WTC11 (cell line): ENCODE data around the gene CATSPERB. TPM values are rescaled to one million over a fixed set of nuclear protein-coding genes. Genes with fewer than 3 reads are reported as not detected.

Source experiments
- ATAC-seq: fragments of 200-7000 bp; cut with Tn5 transposase; 2 replicates; pipeline ENCODE4 v1.10.0; 2021; ENCODE audit warnings: mild to moderate bottlenecking, moderate library complexity
- CTCF ChIA-PET: fragments of 300-600 bp; sonication (Branson Sonifier 250); formaldehyde crosslinking; loops from one replicate; lab custom pipeline; 2021; ENCODE audit warnings: antibody characterized with exemption; lab: Charles Lee
- POLR2A ChIA-PET: fragments of 350-600 bp; sonication (Branson Sonifier 250); formaldehyde crosslinking; loops from one replicate; lab custom pipeline; 2021; ENCODE audit warnings: antibody characterized with exemption; lab: Charles Lee
- DNase-seq: peaks from one replicate; pipeline ENCODE4 v3.0.0; 2021; ENCODE audit warnings: low spot score
- H3K27ac Mint-ChIP-seq: 2 replicates; pipeline ENCODE4 v1.8.0; 2021; ENCODE audit warnings: mixed read lengths
- H3K27me3 Mint-ChIP-seq: 2 replicates; pipeline ENCODE4 v1.8.0; 2021; ENCODE audit warnings: low read depth, mild to moderate bottlenecking, moderate library complexity, mixed read lengths
- H3K36me3 Mint-ChIP-seq: 2 replicates; pipeline ENCODE4 v1.8.0; 2021; ENCODE audit warnings: mixed read lengths
- H3K4me1 Mint-ChIP-seq: 2 replicates; pipeline ENCODE4 v1.8.0; 2022; ENCODE audit warnings: mixed read lengths
- H3K4me3 Mint-ChIP-seq: 2 replicates; pipeline ENCODE4 v1.8.0; 2021; ENCODE audit warnings: mild to moderate bottlenecking, moderate library complexity, mixed read lengths
- H3K9me3 Mint-ChIP-seq: 2 replicates; pipeline ENCODE4 v1.8.0; 2021; ENCODE audit warnings: mixed read lengths
- CREB1 ChIP-seq: sonication (generic); formaldehyde crosslinking; IDR thresholded peaks from 2 replicates; pipeline ENCODE4 v1.8.0; 2023; ENCODE audit warnings: mild to moderate bottlenecking, missing genetic modification reagents
- E2F4 ChIP-seq: sonication (generic); formaldehyde crosslinking; IDR thresholded peaks from 2 replicates; pipeline ENCODE4 v1.8.1; 2022; ENCODE audit warnings: low read depth, mild to moderate bottlenecking, moderate library complexity, missing genetic modification reagents, borderline replicate concordance
- ETV6 ChIP-seq: sonication (generic); formaldehyde crosslinking; IDR thresholded peaks from 2 replicates; pipeline ENCODE4 v1.8.1; 2022; ENCODE audit warnings: mild to moderate bottlenecking, missing genetic modification reagents
- FOXP1 ChIP-seq: sonication (generic); formaldehyde crosslinking; IDR thresholded peaks from 2 replicates; pipeline ENCODE4 v1.8.0; 2022; ENCODE audit warnings: missing genetic modification reagents, mild to moderate bottlenecking, moderate library complexity, borderline replicate concordance
- HMGA2 ChIP-seq: fragments of 250-450 bp; sonication (Bioruptor Pico); IDR thresholded peaks from 2 replicates; pipeline ENCODE4 v1.4.0; 2021; ENCODE audit warnings: mild to moderate bottlenecking, moderate library complexity
- KAT7 ChIP-seq: sonication (generic); formaldehyde crosslinking; IDR thresholded peaks from 2 replicates; pipeline ENCODE4 v1.8.1; 2023; ENCODE audit warnings: missing genetic modification reagents, mild to moderate bottlenecking, borderline replicate concordance
- NFATC4 ChIP-seq: fragments of 250-450 bp; sonication (Bioruptor Pico); IDR thresholded peaks from 2 replicates; pipeline ENCODE4 v1.9.0; 2021; ENCODE audit warnings: mild to moderate bottlenecking
- NFYB ChIP-seq: sonication (generic); formaldehyde crosslinking; conservative IDR thresholded peaks from 2 replicates; pipeline ENCODE4 v1.8.0; 2022; ENCODE audit warnings: low read depth, missing genetic modification reagents
- PREB ChIP-seq: sonication (generic); formaldehyde crosslinking; IDR thresholded peaks from 2 replicates; pipeline ENCODE4 v1.8.1; 2022; ENCODE audit warnings: mild to moderate bottlenecking, missing genetic modification reagents, moderate library complexity, borderline replicate concordance
- RORB ChIP-seq: fragments of 250-450 bp; sonication (Bioruptor Pico); IDR thresholded peaks from 2 replicates; pipeline ENCODE4 v1.9.0; 2021; ENCODE audit warnings: mild to moderate bottlenecking
- SMAD3 ChIP-seq: sonication (generic); formaldehyde crosslinking; IDR thresholded peaks from 2 replicates; pipeline ENCODE4 v1.8.0; 2022; ENCODE audit warnings: missing genetic modification reagents, mild to moderate bottlenecking, borderline replicate concordance
- TCF7 ChIP-seq: sonication (generic); formaldehyde crosslinking; IDR thresholded peaks from 2 replicates; pipeline ENCODE4 v1.8.0; 2022; ENCODE audit warnings: mild to moderate bottlenecking, low read depth, missing genetic modification reagents, moderate library complexity
- ZBTB21 ChIP-seq: sonication (generic); formaldehyde crosslinking; IDR thresholded peaks from 2 replicates; pipeline ENCODE4 v1.8.1; 2023; ENCODE audit warnings: mild to moderate bottlenecking, missing genetic modification reagents, borderline replicate concordance
- ZNF263 ChIP-seq: sonication (generic); formaldehyde crosslinking; IDR thresholded peaks from 2 replicates; pipeline ENCODE4 v1.8.1; 2022; ENCODE audit warnings: low read depth, mild to moderate bottlenecking, moderate library complexity, missing genetic modification reagents
- total RNA-seq: library from RNA; stranded (reverse); gene quantifications from 3 replicates; pipeline ENCODE4 v1.2.3, GENCODE V29; 2021
- TF ChIP-seq, protein P1 (sequence below): fragments of 250-450 bp; sonication (Bioruptor Pico); IDR thresholded peaks from 2 replicates; pipeline ENCODE4 v1.9.0; 2021; ENCODE audit warnings: mild to moderate bottlenecking, borderline replicate concordance
- TF ChIP-seq, protein P2 (sequence below): sonication (generic); formaldehyde crosslinking; IDR thresholded peaks from 2 replicates; pipeline ENCODE4 v1.8.0; 2023; ENCODE audit warnings: missing genetic modification reagents
- TF ChIP-seq, protein P3 (sequence below): sonication (generic); formaldehyde crosslinking; IDR thresholded peaks from 2 replicates; pipeline ENCODE4 v1.8.1; 2023; ENCODE audit warnings: mild to moderate bottlenecking, missing genetic modification reagents, moderate library complexity
- TF ChIP-seq, protein P4 (sequence below): sonication (generic); formaldehyde crosslinking; IDR thresholded peaks from 2 replicates; pipeline ENCODE4 v1.8.0; 2022; ENCODE audit warnings: mild to moderate bottlenecking, missing genetic modification reagents
- TF ChIP-seq, protein P5 (sequence below): fragments of 250-450 bp; sonication (Bioruptor Pico); conservative IDR thresholded peaks from 2 replicates; pipeline ENCODE4 v1.9.0; 2021; ENCODE audit warnings: mild to moderate bottlenecking
- TF ChIP-seq, protein P6 (sequence below): sonication (generic); formaldehyde crosslinking; IDR thresholded peaks from 2 replicates; pipeline ENCODE4 v1.8.0; 2022; ENCODE audit warnings: mild to moderate bottlenecking, missing genetic modification reagents

Gene CATSPERB
- total RNA-seq, 1 experiment from 2014 or later = 0.11 TPM

- DNase-seq (no peak), ATAC-seq (no peak)
- Mint-ChIP-seq H3K27me3 (no peaks in the 10 kb centered on the region; the same call in 1 of the 2 replicates), H3K36me3 (no peaks in the 10 kb centered on the region), H3K27ac (no peak overlapping the region), H3K4me3 (no peak overlapping the region), H3K9me3 (peaks cover 5% of the 10 kb centered on the region; the same call in 1 of the 2 replicates), H3K4me1 (peaks cover 6% of the 10 kb centered on the region)
- ChIA-PET CTCF (interaction anchor here (2.3 kb wide), 1 partner anchor 263 kb away, joined by 10 read pairs; no protein-coding TSS in a partner anchor), POLR2A (interaction anchor here (1.0 kb wide), 1 partner anchor 264 kb away, joined by 3 read pairs; no protein-coding TSS in a partner anchor)
- TF ChIP-seq RORB (CRISPR knock-in tag) (no peak), PREB (CRISPR knock-in tag) (no peak), KAT7 (CRISPR knock-in tag) (no peak), NFYB (CRISPR knock-in tag) (no peak), SMAD3 (CRISPR knock-in tag) (no peak), ZBTB21 (no peak)
- TF ChIP-seq, protein P1, sequence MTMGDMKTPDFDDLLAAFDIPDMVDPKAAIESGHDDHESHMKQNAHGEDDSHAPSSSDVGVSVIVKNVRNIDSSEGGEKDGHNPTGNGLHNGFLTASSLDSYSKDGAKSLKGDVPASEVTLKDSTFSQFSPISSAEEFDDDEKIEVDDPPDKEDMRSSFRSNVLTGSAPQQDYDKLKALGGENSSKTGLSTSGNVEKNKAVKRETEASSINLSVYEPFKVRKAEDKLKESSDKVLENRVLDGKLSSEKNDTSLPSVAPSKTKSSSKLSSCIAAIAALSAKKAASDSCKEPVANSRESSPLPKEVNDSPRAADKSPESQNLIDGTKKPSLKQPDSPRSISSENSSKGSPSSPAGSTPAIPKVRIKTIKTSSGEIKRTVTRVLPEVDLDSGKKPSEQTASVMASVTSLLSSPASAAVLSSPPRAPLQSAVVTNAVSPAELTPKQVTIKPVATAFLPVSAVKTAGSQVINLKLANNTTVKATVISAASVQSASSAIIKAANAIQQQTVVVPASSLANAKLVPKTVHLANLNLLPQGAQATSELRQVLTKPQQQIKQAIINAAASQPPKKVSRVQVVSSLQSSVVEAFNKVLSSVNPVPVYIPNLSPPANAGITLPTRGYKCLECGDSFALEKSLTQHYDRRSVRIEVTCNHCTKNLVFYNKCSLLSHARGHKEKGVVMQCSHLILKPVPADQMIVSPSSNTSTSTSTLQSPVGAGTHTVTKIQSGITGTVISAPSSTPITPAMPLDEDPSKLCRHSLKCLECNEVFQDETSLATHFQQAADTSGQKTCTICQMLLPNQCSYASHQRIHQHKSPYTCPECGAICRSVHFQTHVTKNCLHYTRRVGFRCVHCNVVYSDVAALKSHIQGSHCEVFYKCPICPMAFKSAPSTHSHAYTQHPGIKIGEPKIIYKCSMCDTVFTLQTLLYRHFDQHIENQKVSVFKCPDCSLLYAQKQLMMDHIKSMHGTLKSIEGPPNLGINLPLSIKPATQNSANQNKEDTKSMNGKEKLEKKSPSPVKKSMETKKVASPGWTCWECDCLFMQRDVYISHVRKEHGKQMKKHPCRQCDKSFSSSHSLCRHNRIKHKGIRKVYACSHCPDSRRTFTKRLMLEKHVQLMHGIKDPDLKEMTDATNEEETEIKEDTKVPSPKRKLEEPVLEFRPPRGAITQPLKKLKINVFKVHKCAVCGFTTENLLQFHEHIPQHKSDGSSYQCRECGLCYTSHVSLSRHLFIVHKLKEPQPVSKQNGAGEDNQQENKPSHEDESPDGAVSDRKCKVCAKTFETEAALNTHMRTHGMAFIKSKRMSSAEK = no peak
- TF ChIP-seq, protein P2, sequence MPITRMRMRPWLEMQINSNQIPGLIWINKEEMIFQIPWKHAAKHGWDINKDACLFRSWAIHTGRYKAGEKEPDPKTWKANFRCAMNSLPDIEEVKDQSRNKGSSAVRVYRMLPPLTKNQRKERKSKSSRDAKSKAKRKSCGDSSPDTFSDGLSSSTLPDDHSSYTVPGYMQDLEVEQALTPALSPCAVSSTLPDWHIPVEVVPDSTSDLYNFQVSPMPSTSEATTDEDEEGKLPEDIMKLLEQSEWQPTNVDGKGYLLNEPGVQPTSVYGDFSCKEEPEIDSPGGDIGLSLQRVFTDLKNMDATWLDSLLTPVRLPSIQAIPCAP = no peak
- TF ChIP-seq, protein P3, sequence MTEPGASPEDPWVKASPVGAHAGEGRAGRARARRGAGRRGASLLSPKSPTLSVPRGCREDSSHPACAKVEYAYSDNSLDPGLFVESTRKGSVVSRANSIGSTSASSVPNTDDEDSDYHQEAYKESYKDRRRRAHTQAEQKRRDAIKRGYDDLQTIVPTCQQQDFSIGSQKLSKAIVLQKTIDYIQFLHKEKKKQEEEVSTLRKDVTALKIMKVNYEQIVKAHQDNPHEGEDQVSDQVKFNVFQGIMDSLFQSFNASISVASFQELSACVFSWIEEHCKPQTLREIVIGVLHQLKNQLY (CRISPR knock-in tag) = no peak
Measured at GRCh38 chr14:91647856-91648255, 84.0 kb downstream of the CATSPERB start.

DNA sequence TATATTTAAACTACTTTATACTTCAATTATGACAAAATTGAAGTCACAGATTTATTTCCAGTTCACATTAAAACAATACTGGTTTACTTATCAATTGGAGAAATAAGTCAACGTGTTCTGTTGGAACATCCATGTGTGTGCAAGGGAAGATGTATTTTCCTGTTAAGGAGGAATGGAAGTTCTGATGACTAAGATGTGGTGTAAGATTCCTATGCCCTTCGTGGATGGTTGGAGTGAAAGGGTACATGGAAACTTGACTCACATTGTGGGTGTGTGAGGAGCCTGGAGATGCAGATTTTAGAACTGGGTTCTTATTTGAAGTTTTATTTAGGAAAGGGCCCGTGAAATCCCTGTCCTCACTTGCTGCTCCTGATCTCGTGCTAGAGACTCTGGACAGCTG is 95.3 kb downstream of the CATSPERB start:
- Mint-ChIP-seq H3K4me1 (no peaks in the 10 kb centered on the region), H3K4me3 (no peak overlapping the region), H3K27me3 (no peaks in the 10 kb centered on the region), H3K9me3 (peaks cover 9% of the 10 kb centered on the region), H3K27ac (no peak overlapping the region), H3K36me3 (no peaks in the 10 kb centered on the region)
- ChIA-PET CTCF (no interaction called here), POLR2A (no interaction called here)
- no peak for TF ChIP-seq ETV6 (CRISPR knock-in tag)
- no peak for TF ChIP-seq ZNF263 (CRISPR knock-in tag)
- ATAC-seq (no peak), DNase-seq (no peak)

- H3K4me3 Mint-ChIP-seq = no peak overlapping the region
- CTCF ChIA-PET = interaction anchor here (0.7 to 1.2 kb wide), 2 partner anchors 213 to 287 kb away, joined by 3 read pairs; no protein-coding TSS in a partner anchor
- no peaks in the 10 kb centered on the region for H3K27me3 Mint-ChIP-seq
- no peak overlapping the region for H3K27ac Mint-ChIP-seq
- ATAC-seq (no peak), DNase-seq (no peak)
- no peaks in the 10 kb centered on the region for H3K4me1 Mint-ChIP-seq
- POLR2A ChIA-PET = no interaction called here
- H3K36me3 Mint-ChIP-seq = no peaks in the 10 kb centered on the region
- H3K9me3 Mint-ChIP-seq = 0 out of 2 replicates have a peak, but pooled peaks cover 8% of the 10 kb centered on the region
- no peak for TF ChIP-seq HMGA2 (CRISPR knock-in tag)
- TF ChIP-seq E2F4 (CRISPR knock-in tag) = no peak
- TF ChIP-seq NFATC4 (CRISPR knock-in tag) = no peak
- no peak for TF ChIP-seq TCF7 (CRISPR knock-in tag)
- TF ChIP-seq, protein P4, sequence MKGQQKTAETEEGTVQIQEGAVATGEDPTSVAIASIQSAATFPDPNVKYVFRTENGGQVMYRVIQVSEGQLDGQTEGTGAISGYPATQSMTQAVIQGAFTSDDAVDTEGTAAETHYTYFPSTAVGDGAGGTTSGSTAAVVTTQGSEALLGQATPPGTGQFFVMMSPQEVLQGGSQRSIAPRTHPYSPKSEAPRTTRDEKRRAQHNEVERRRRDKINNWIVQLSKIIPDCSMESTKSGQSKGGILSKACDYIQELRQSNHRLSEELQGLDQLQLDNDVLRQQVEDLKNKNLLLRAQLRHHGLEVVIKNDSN (CRISPR knock-in tag) = no peak
- TF ChIP-seq, protein P5, sequence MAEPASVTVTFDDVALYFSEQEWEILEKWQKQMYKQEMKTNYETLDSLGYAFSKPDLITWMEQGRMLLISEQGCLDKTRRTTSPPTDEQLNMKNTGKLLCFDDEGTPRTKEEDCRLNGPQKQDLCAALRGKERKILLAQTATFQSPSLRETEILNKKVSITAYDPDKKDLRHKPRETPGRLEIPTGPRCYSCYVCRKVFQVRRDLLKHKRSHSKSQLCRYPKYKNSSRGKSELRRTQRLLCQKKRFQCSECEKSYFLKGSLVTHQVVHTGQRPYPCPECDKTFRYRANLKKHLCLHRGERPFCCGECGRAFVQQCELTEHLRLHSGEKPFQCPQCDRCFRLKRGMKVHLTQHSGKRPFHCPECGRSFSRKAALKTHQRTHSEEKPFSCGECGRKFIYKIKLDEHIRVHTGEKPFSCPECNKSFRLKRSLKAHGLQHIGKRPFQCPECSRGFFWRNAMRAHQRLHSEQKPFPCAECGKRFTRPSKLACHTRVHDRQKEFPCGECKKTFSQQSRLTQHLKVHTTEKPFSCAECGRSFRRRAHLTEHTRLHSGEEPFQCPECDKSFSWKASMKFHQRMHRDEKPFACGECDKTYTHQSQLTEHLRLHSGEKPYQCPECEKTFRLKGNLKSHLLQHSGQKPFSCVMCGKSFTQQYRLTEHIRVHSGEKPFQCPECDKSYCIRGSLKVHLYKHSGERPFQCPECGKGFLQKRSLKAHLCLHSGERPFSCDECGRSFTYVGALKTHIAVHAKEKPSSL (CRISPR knock-in tag) = no peak
- TF ChIP-seq, protein P6, sequence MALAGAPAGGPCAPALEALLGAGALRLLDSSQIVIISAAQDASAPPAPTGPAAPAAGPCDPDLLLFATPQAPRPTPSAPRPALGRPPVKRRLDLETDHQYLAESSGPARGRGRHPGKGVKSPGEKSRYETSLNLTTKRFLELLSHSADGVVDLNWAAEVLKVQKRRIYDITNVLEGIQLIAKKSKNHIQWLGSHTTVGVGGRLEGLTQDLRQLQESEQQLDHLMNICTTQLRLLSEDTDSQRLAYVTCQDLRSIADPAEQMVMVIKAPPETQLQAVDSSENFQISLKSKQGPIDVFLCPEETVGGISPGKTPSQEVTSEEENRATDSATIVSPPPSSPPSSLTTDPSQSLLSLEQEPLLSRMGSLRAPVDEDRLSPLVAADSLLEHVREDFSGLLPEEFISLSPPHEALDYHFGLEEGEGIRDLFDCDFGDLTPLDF (CRISPR knock-in tag) = no peak
- no peak for TF ChIP-seq CREB1 (CRISPR knock-in tag)
- TF ChIP-seq FOXP1 (CRISPR knock-in tag) = no peak
Measured at GRCh38 chr14:91624757-91625156, 107.1 kb downstream of the CATSPERB start.
